ENCODE results near the gene GPATCH3.

DNA sequence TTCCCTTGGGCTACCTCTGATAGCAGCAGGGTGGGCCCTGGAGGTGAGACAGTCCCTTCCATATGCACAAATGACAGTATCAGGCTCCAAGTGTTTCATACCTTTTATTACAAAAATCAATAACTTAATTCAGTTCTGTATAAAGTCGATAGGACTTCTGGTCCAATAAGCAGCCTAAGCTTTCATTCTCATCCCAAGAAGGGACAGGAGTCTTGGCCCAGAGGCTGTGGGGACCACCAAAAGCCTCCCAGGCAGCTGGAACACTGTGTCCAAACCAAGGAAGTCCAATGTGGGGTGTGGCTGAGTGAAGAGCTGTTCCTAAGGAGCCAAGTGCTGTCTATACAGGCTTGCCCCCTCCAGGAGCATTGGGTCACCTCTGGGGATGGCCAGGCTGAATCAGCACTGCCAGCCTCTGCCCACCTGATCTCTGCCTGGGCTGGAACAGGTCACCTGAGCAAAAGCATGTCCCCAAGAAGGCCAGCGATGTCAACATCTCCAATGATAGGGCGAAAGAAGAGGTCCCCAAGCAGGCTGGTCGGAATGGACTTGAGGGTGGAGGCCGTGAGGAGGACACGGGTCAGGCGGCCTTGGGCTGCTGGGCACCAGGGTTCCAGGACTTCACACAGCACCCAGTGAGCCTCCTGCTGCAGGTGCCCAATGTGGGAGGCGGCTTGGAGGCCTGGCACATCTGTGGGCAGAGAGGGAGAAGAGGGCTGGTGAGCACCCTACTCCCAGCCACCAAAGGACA, 11.3 kb upstream of the GPATCH3 start:
- TF ChIP-seq, protein P1, sequence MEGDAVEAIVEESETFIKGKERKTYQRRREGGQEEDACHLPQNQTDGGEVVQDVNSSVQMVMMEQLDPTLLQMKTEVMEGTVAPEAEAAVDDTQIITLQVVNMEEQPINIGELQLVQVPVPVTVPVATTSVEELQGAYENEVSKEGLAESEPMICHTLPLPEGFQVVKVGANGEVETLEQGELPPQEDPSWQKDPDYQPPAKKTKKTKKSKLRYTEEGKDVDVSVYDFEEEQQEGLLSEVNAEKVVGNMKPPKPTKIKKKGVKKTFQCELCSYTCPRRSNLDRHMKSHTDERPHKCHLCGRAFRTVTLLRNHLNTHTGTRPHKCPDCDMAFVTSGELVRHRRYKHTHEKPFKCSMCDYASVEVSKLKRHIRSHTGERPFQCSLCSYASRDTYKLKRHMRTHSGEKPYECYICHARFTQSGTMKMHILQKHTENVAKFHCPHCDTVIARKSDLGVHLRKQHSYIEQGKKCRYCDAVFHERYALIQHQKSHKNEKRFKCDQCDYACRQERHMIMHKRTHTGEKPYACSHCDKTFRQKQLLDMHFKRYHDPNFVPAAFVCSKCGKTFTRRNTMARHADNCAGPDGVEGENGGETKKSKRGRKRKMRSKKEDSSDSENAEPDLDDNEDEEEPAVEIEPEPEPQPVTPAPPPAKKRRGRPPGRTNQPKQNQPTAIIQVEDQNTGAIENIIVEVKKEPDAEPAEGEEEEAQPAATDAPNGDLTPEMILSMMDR (optimal IDR thresholded peaks at IDR 0.05 in 1 of 3, IDR thresholded peaks at IDR 0.05 in 1 of 3, conservative IDR thresholded peaks at IDR 0.05 in 1 of 3; ENCODE audit: extremely low read depth in 1 of 3, insufficient read depth in 2 of 3, low read length in 3 of 3), result no peak
- TF ChIP-seq EZH2 (IDR thresholded peaks at IDR 0.05; ENCODE audit: low read length), result no peak

Data from keratinocyte (primary cell).